ENCODE measurements around the gene SLC26A4. TPM values are rescaled to one million over a fixed set of nuclear protein-coding genes. Genes with fewer than 3 reads are reported as not detected.
A peak's percentile ranks its signal among the peaks of the same experiment; 100 is the strongest.

The SLC26A4 gene
- total and polyA plus RNA-seq, 10 of the 15 experiments (the other 5 are each of a cell fraction or from before 2014, with no cell fraction given) = 0.01 to 0.18 (median 0.08) TPM; not detected in 5

GRCh38 chr7:107743567-107744344 is 83.1 kb downstream of the SLC26A4 start, which contains the start of gene CBLL1 (continued):
- no peak; the same call in 1 of the 2 replicates for TF ChIP-seq ATF2 (IDR thresholded peaks at IDR 0.05; ENCODE audit: low read length)
- TF ChIP-seq HDAC2 (IDR thresholded peaks at IDR 0.05) = no peak
- peak; percentile 71; the same call in 1 of the 2 replicates for TF ChIP-seq BACH1 (IDR thresholded peaks at IDR 0.05; ENCODE audit: borderline replicate concordance)
- TF ChIP-seq RCOR1 (conservative IDR thresholded peaks at IDR 0.05; ENCODE audit: low read depth, low read length) = no peak
- no peak for TF ChIP-seq NR2C2 (IDR thresholded peaks at IDR 0.05; ENCODE audit: borderline replicate concordance, control insufficient read depth, insufficient read length, low read depth)
- no peak for TF ChIP-seq PBX3 (IDR thresholded peaks at IDR 0.05; ENCODE audit: insufficient replicate concordance, low read depth, low read length)
- peak; percentile 76 for TF ChIP-seq NKRF (conservative IDR thresholded peaks at IDR 0.05)
- TF ChIP-seq JUNB (IDR thresholded peaks at IDR 0.05) = no peak
- TF ChIP-seq IRF5 (IDR thresholded peaks at IDR 0.05; ENCODE audit: borderline replicate concordance) = no peak
- no peak for TF ChIP-seq STAT3 (IDR thresholded peaks at IDR 0.05; ENCODE audit: low read depth, low read length)
- no peak for TF ChIP-seq CBX3 (IDR thresholded peaks at IDR 0.05; ENCODE audit: borderline replicate concordance, low read depth)
- TF ChIP-seq BCLAF1 (IDR thresholded peaks at IDR 0.05) = no peak
- TF ChIP-seq IRF4 (IDR thresholded peaks at IDR 0.05; ENCODE audit: low read depth, low read length) = no peak
- TF ChIP-seq YY1 (IDR thresholded peaks at IDR 0.05; ENCODE audit: low read depth, low read length) = peak; percentile 87
- TF ChIP-seq WRNIP1 (IDR thresholded peaks at IDR 0.05; ENCODE audit: borderline replicate concordance, low read depth, low read length) = no peak
- TF ChIP-seq GATAD2B (conservative IDR thresholded peaks at IDR 0.05; ENCODE audit: low read depth) = peak; percentile 53; the same call in 1 of the 2 replicates
- TF ChIP-seq NFXL1 (IDR thresholded peaks at IDR 0.05; ENCODE audit: borderline replicate concordance) = no peak
- peak; percentile 87 for TF ChIP-seq E4F1 (IDR thresholded peaks at IDR 0.05; ENCODE audit: borderline replicate concordance, partially characterized antibody)
